Activated CD4-positive, alpha-beta T cell treated with anti-CD3 and anti-CD28 coated beads, Interleukin-2, amount 50 U/mL, for 24 hours (primary cell): ENCODE measurements around the gene GCSAML.
A peak's percentile ranks its signal among the peaks of the same experiment; 100 is the strongest.
"Not testable (repeated sequence)": the region's sequence is repeated elsewhere in the genome, so short reads cannot be mapped to it uniquely, and the experiment has no call there.

ENCODE experiments used
- DNase-seq, 2 donors: peaks; one replicate each; pipeline ENCODE4 v3.0.0-alpha.2; 2020; ENCODE audit warnings: low read depth in 1 of 2, low spot score in 1 of 2

Gene GCSAML

GRCh38 chr1:247548769-247549182 is at the start of gene GCSAML:
Gene GCSAML (plus strand): TSS chr1:247549134. CDS start chr1:247549192, 58 bp downstream.
- peak in 1 of 2 donors; percentile 11 for DNase-seq

- no peak for DNase-seq
Measured at GRCh38 chr1:247500865-247501264, 48.1 kb upstream of the GCSAML start.

- no peak for DNase-seq
Measured at GRCh38 chr1:247506831-247507230, 42.1 kb upstream of the GCSAML start.

DNA sequence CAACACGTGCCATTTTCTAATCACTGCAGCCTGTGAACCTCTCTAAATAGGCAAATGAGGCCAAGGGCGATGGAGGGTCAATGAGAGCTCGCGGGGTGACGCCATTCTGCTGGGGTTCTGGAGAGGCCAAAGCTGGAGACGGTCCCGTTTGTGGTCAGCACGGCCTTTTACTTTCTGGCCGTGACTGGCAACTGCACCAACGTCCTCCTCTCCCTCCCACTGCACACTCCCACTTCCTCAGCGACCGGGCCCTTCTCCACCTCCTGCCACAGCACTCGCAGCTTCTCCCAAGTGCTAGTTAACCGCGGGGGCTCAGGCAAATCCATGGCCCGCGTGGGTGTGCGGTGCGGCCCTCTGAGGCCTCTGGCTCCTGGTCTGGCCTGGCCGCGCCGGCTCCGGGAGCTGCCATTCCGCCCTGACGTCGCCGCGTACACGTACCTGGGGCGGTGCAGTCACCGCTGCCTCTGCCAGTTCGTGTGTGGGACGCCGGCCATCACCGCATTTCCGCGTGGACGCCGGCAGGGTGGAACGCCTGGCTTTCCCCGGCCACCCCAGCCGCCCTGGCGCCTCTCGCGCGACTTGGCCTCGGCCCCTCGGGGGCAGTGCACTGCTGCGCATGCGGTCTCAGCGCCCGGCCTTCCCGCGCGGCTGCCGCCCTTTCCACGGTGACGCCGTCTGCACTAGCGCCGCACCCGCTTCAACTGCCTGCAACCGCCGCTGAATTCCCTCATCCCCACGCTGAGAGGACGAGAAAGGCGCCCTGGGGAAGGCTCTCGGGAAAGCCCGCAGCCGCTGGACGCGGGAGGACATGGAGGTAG is 30.9 kb upstream of the GCSAML start:
- no peak for DNase-seq

DNA sequence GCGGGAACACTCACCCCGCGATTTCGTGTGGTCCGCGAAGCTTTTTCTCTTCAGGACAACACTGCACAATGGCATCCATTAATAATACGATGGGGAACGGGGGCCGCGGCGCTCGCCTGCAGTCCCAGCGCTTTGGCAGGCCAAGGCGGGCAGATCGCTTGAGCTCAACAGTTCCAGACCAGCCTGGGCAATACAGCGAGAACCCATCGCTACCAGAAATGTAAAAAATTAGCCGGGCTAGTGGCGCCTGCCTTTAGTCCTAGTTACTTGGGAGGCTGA is 30.4 kb upstream of the GCSAML start:
- no peak for DNase-seq

GRCh38 chr1:247521886-247522285 is 27.0 kb upstream of the GCSAML start:
- not testable (repeated sequence) for DNase-seq

DNA sequence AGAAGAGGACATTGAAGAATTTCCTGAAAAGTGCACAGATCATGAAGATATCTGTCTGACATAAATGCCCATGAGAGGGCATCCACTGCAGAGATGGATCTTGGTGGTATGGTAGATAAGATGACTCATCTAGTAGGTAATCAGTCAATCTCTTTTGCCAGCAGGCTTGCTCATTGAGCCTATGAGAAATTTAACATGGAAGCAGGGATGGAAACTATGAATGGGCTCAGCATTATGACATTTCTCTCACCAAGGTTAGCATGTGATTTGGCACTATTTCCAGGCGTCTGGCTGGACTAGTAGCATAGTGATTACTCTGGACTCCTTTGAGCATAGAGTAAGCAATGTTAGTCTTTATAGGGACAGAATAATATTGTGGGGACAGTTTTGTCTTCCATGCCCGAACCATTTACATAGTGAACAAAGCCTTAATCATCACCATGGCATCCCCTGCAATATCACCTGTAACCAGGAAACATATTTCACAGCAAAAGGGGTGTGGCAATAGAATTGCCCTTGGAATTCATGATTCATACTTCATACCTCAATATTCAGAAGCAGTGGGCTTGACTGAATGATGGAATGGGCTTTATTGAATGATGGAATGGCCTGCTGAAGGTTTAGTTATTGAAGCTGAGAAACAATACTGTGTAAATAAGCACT is 20.0 kb upstream of the GCSAML start:
- DNase-seq, result no peak

GRCh38 chr1:247529771-247530355 is 19.1 kb upstream of the GCSAML start:
- DNase-seq, result no peak

- no peak for DNase-seq
Measured at GRCh38 chr1:247530785-247531184, 18.1 kb upstream of the GCSAML start.

- no peak for DNase-seq
Measured at GRCh38 chr1:247531937-247532336, 17.0 kb upstream of the GCSAML start.

DNA sequence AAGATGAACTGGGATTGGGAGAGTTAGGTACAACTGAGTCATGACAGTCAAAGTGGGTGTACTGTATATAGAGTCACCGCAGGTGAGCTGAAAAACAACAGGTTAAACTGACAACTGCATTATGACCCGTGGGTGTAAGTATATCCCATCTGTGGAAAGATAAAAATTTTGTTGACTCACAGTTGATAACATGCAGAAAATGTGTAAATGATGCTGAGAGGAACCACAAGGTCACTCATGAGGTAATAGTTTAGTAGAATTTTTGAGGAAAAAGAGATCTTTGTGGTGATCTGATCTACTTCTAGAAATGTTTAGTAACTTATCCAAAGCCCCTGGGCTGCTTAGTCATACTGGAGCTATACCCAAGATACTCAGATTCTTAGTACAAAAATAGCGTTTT is 13.5 kb upstream of the GCSAML start:
- DNase-seq, result no peak

DNA sequence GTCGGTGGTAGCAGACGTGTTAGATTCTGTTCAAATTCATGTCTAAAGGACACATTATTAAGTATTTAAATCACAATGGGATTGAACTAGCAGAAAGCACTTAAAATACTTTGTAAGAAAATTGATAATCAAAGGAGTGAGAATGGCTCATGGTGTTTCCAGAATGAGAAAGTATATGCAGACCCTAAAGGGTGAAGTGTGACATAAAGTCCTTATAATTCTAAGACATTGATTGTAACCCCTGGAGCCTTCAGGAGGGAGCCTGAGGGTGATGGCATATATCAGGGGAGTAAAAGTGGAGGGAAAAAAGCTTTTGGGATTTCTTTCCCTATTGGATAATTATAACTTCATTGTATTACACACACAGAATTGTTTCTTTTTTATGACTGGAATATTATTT is 12.6 kb upstream of the GCSAML start, which contains the start of gene OR2C3:
Gene OR2C3, minus strand, starts transcription at position 101 of the 400 bp plus-strand sequence. CDS start 3,929 bp downstream, outside the sequence.
- DNase-seq, result no peak

DNA sequence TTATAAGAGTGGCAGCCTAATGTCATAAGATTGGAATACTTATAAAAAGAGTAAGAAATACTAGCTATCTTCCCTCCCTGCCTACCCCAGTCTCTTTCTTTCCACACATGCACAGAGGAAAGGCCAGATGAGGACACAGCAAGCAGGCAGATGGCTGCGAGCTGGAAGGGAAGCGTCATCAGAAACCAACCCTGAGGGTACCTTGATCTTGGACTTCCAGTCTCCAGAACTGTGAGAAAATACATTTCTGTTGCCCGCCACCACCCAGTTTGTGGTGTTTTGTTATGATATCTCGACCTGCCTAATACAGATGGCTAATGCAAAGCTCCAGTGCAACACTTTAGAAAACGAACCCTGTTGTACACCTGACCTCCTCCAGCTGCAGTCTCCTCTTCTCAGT is 10.4 kb upstream of the GCSAML start:
- no peak for DNase-seq

GRCh38 chr1:247539215-247539614 is 9.7 kb upstream of the GCSAML start:
- no peak for DNase-seq

DNA sequence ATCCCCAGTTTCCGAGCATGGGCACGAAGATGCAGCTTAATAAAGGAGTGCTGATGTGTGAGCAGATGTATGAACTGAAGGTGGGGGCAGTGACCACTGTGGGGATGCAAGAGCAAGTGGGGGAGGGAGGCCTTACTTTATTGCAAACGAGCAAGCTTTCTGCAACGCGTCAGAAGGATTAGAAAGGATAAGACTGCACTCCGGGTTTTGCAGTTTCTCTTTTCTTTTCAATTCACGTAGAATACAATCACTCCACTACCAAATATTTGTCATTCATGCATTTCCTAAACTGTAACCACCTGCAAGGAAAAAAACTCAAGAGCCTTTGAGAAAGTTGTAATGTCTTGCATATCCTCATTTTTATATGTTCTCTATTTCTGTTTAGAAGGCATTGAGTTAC is 8.4 kb upstream of the GCSAML start:
- no peak for DNase-seq

GRCh38 chr1:247542811-247543210 is 6.1 kb upstream of the GCSAML start:
- DNase-seq, result no peak

DNA sequence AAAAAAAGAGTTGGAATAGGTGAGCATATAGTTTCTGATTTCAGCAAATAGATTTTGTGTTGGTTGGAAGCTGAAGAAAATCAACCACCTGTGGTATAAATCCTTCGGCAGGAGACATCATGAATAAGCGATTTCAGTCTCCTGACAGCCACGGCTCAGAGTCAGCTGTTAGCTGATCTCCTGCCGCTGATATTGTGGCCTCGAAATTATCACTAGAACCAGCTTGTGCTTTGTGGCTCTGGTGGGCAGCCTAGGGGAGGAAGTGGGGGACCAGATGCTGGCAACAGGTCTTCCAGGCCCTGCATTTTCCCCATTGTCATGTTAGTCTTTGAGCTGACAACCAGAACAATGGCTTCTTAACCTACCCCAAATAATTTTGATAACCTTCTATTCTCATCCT is 842 bp upstream of the GCSAML start:
- DNase-seq, result no peak

DNA sequence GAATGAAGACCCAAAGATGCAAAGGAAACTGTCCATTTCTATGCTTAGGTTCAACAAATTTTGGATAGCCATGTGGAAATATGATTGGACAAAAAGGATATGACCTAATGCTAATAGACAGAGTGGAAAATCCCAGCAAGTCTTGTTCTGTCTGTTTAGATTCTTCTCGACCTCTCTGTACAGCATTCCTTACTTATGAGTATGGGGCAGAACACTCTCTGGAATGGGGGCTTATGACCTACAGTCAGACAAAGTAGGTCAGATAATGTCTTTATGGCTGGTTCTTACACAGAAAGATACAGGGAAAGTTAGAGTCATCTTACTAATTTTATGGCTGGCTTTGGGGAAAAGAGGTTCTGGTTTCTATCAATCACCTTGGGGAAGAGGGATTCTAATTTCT is 2.8 kb downstream of the GCSAML start:
- DNase-seq, result no peak

GRCh38 chr1:247552231-247552630 is 3.3 kb downstream of the GCSAML start:
- no peak for DNase-seq

GRCh38 chr1:247557926-247558674 is 9.2 kb downstream of the GCSAML start:
- DNase-seq, result no peak

- no peak for DNase-seq
Measured at GRCh38 chr1:247561711-247562110, 12.8 kb downstream of the GCSAML start.

- no peak for DNase-seq
Measured at GRCh38 chr1:247562198-247562597, 13.3 kb downstream of the GCSAML start.
